CD4-positive, alpha-beta T cell (primary cell): ENCODE data around the gene PRDX2. TPM values are rescaled to one million over a fixed set of nuclear protein-coding genes. Genes with fewer than 3 reads are reported as not detected.

Experiments used
- ATAC-seq: fragments of 200-7000 bp; cut with Tn5 transposase; one replicate; pipeline ENCODE4 v1.10.0; 2022; ENCODE audit warnings: mild to moderate bottlenecking; ENCODE audit not compliant: poor library complexity
- CTCF ChIA-PET: fragments of 350-600 bp; sonication (Branson Sonifier 250); formaldehyde crosslinking; loops from one replicate; lab custom pipeline; 2021; ENCODE audit warnings: antibody characterized with exemption, inconsistent platforms; lab: Charles Lee
- POLR2A ChIA-PET: fragments of 350-600 bp; sonication (Branson Sonifier 250); formaldehyde crosslinking; loops from one replicate; lab custom pipeline; 2021; ENCODE audit warnings: antibody characterized with exemption, inconsistent platforms; lab: Charles Lee
- DNase-seq, 14 experiments: peaks; one replicate each; pipeline ENCODE4 v3.0.0-alpha.2; 2013 to 2020; ENCODE audit warnings: mixed read lengths in 2 of 14
- H3K27ac ChIP-seq, 2 donors: one replicate each; pipeline versions ENCODE4 v1.5.1 to v1.7.0; 2013; ENCODE audit warnings: low read length in 2 of 2, low read depth in 1 of 2, mild to moderate bottlenecking in 1 of 2
- H3K27me3 ChIP-seq, 2 experiments: 1 replicate in 1 of 2; 2 replicates in 1 of 2; pipeline versions ENCODE4 v1.6.1 to v1.7.0; 2013; ENCODE audit warnings: low read length in 2 of 2, control low read depth in 1 of 2, mild to moderate bottlenecking in 1 of 2, moderate library complexity in 1 of 2; ENCODE audit not compliant: insufficient read depth in 2 of 2, control insufficient read depth in 1 of 2
- H3K36me3 ChIP-seq: one replicate; pipeline ENCODE4 v1.6.1; 2013; ENCODE audit warnings: low read length, control low read depth; ENCODE audit not compliant: insufficient read depth
- H3K4me1 ChIP-seq: one replicate; pipeline ENCODE4 v1.6.1; 2013; ENCODE audit warnings: low read length, control low read depth; ENCODE audit not compliant: insufficient read depth
- H3K4me3 ChIP-seq: one replicate; pipeline ENCODE4 v1.5.1; 2013; ENCODE audit warnings: mild to moderate bottlenecking, low read length, moderate library complexity
- H3K9me3 ChIP-seq, 2 experiments: 1 replicate in 1 of 2; 2 replicates in 1 of 2; pipeline versions ENCODE4 v1.6.1 to v1.7.0; 2013; ENCODE audit warnings: low read length in 2 of 2, mild to moderate bottlenecking in 2 of 2, control low read depth in 1 of 2, moderate library complexity in 1 of 2; ENCODE audit not compliant: control insufficient read depth in 1 of 2, insufficient read depth in 1 of 2
- H3K27ac Mint-ChIP-seq: one replicate; pipeline ENCODE4 v1.8.0; 2020; ENCODE audit warnings: mixed read lengths
- H3K27me3 Mint-ChIP-seq: one replicate; pipeline ENCODE4 v1.8.0; 2021; ENCODE audit warnings: mixed read lengths
- H3K36me3 Mint-ChIP-seq: one replicate; pipeline ENCODE4 v1.8.0; 2021; ENCODE audit warnings: low read depth, mixed read lengths
- H3K4me1 Mint-ChIP-seq: one replicate; pipeline ENCODE4 v1.8.0; 2021; ENCODE audit warnings: low read depth, mixed read lengths
- H3K4me3 Mint-ChIP-seq: one replicate; pipeline ENCODE4 v1.8.0; 2020; ENCODE audit warnings: mild to moderate bottlenecking, mixed read lengths
- H3K9me3 Mint-ChIP-seq: one replicate; pipeline ENCODE4 v1.8.0; 2020; ENCODE audit warnings: mixed read lengths
- CTCF ChIP-seq: fragments of 200-600 bp; IDR thresholded peaks from one replicate; pipeline ENCODE4 v1.8.0; 2022; ENCODE audit warnings: antibody characterized with exemption, mild to moderate bottlenecking
- intact Hi-C, 2 experiments: fragments of 100-400 bp; cut with DNase I in 1 of 2; cut with micrococcal nuclease in 1 of 2; formaldehyde crosslinking; loops; one replicate each; pipeline versions ENCODE4 v1.15.1 to v1.9.0; 2023 to 2025; cut with DNase I, micrococcal nuclease
- total RNA-seq, 174 experiments: library from RNA in 2 of 174; stranded (reverse) in 2 of 174; gene quantifications; one replicate each; pipeline ENCODE4 v1.2.3 and lab custom pipeline; 2021 to 2026

Gene PRDX2
- total RNA-seq, 2 experiments from 2014 or later = 59.7 to 65.9 TPM

- Mint-ChIP-seq H3K9me3 (no peaks in the 10 kb centered on the region), H3K27ac (peak overlapping the region; percentile 94), H3K27me3 (no peaks in the 10 kb centered on the region), H3K4me3 (peak overlapping the region; percentile 90), H3K36me3 (no peaks in the 10 kb centered on the region), H3K4me1 (peaks cover 46% of the 10 kb centered on the region)
- H3K27ac ChIP-seq = peak overlapping the region in 1 of 2 donors; percentile 85
- H3K4me3 ChIP-seq = peak overlapping the region; percentile 84
- no peak for TF ChIP-seq CTCF
- ATAC-seq (no peak), DNase-seq (no peak)
- intact Hi-C loops = no loop called here
- peaks cover 77% of the 10 kb centered on the region for H3K4me1 ChIP-seq
- H3K27me3 ChIP-seq = no peaks in the 10 kb centered on the region
- ChIA-PET CTCF (interaction anchor here (1.1 to 6.5 kb wide), 6 partner anchors 10 to 69 kb away, joined by 3 to 178 read pairs (median 6); partner anchors contain the start of genes GET3 and JUNB), POLR2A (interaction anchor here (1.3 to 8.4 kb wide), 7 partner anchors 9 to 98 kb away, joined by 3 to 301 read pairs (median 9); partner anchors contain the start of genes GET3, JUNB, PRDX2 and THSD8)
- H3K36me3 ChIP-seq = no peaks in the 10 kb centered on the region
- no peaks in the 10 kb centered on the region for H3K9me3 ChIP-seq
Measured at GRCh38 chr19:12778905-12779161, 22.8 kb downstream of the PRDX2 start.

GRCh38 chr19:12778017-12778904, 23.3 kb downstream of the PRDX2 start:
- intact Hi-C loops = no loop called here
- Histone ChIP-seq H3K27ac (peak overlapping the region; percentile 82 to 85), H3K27me3 (no peaks in the 10 kb centered on the region), H3K4me1 (peaks cover 71% of the 10 kb centered on the region), H3K9me3 (no peaks in the 10 kb centered on the region), H3K4me3 (peak overlapping the region; percentile 84), H3K36me3 (no peaks in the 10 kb centered on the region)
- CTCF ChIA-PET = interaction anchor here (0.9 to 6.5 kb wide), 11 partner anchors 11 to 164 kb away, joined by 3 to 178 read pairs (median 4); partner anchors contain the start of genes GET3, JUNB, PRDX2 and THSD8
- TF ChIP-seq CTCF = no peak
- ATAC-seq (no peak), DNase-seq (peak in 9 of 14 experiments; percentile 20 to 69 (median 49))
- no peaks in the 10 kb centered on the region for H3K9me3 Mint-ChIP-seq
- H3K4me1 Mint-ChIP-seq = peaks cover 47% of the 10 kb centered on the region
- H3K4me3 Mint-ChIP-seq = peak overlapping the region; percentile 90
- H3K27ac Mint-ChIP-seq = peak overlapping the region; percentile 94
- no peaks in the 10 kb centered on the region for H3K27me3 Mint-ChIP-seq
- no peaks in the 10 kb centered on the region for H3K36me3 Mint-ChIP-seq
- POLR2A ChIA-PET = interaction anchor here (1.3 to 8.4 kb wide), 8 partner anchors 10 to 97 kb away, joined by 3 to 301 read pairs (median 8); partner anchors contain the start of genes GET3, JUNB, PRDX2 and RNASEH2A

- Mint-ChIP-seq H3K4me3 (peak overlapping the region; percentile 90), H3K36me3 (no peaks in the 10 kb centered on the region), H3K27me3 (no peaks in the 10 kb centered on the region), H3K27ac (peak overlapping the region; percentile 94), H3K9me3 (no peaks in the 10 kb centered on the region), H3K4me1 (peaks cover 47% of the 10 kb centered on the region)
- CTCF ChIA-PET = interaction anchor here (0.6 to 6.5 kb wide), 16 partner anchors 10 to 163 kb away, joined by 3 to 178 read pairs (median 4); partner anchors contain the start of genes GET3, JUNB, PRDX2 and RNASEH2A
- ATAC-seq (peak; percentile 4), DNase-seq (peak; percentile 67 to 91 (median 78))
- peak; percentile 97 for TF ChIP-seq CTCF
- no peaks in the 10 kb centered on the region for H3K27me3 ChIP-seq
- intact Hi-C loops = loop anchor here (1.0 kb wide), 1 partner anchor 19 kb away; no protein-coding TSS in a partner anchor
- H3K27ac ChIP-seq = peak overlapping the region; percentile 82 to 85
- H3K36me3 ChIP-seq = no peaks in the 10 kb centered on the region
- H3K4me1 ChIP-seq = peaks cover 63% of the 10 kb centered on the region
- POLR2A ChIA-PET = interaction anchor here (1.0 to 8.4 kb wide), 9 partner anchors 10 to 97 kb away, joined by 3 to 301 read pairs (median 7); partner anchors contain the start of genes GET3, JUNB, PRDX2 and RNASEH2A
- H3K9me3 ChIP-seq = no peaks in the 10 kb centered on the region
- H3K4me3 ChIP-seq = peak overlapping the region; percentile 84
Measured at GRCh38 chr19:12777217-12778016, 24.2 kb downstream of the PRDX2 start.
